CMK (cell line): ENCODE results near the gene NDOR1.

Experiments used
- DNase-seq: peaks from one replicate; pipeline ENCODE4 v3.0.0-alpha.2; 2010; ENCODE audit warnings: low read depth

Gene NDOR1

GRCh38 chr9:137167747-137168572 is 37.5 kb upstream of the NDOR1 start:
- DNase-seq = peak; percentile 75

- no peak for DNase-seq
Measured at GRCh38 chr9:137168573-137168903, 37.0 kb upstream of the NDOR1 start.

- no peak for DNase-seq
Measured at GRCh38 chr9:137168904-137169856, 36.3 kb upstream of the NDOR1 start.

GRCh38 chr9:137169896-137170358 is 35.6 kb upstream of the NDOR1 start, which contains the start of gene LRRC26:
TSS of gene LRRC26 (minus strand) at chr9:137170051. CDS start at chr9:137169943, 108 bp downstream.
- DNase-seq = no peak

GRCh38 chr9:137170486-137171148 is 34.9 kb upstream of the NDOR1 start:
- DNase-seq = no peak

GRCh38 chr9:137171149-137171900 is 34.2 kb upstream of the NDOR1 start:
- no peak for DNase-seq

GRCh38 chr9:137172901-137173795 is 32.4 kb upstream of the NDOR1 start:
- no peak for DNase-seq

- DNase-seq = no peak
Measured at GRCh38 chr9:137173796-137174664, 31.5 kb upstream of the NDOR1 start.

GRCh38 chr9:137174722-137175293 is 30.7 kb upstream of the NDOR1 start:
- no peak for DNase-seq

- no peak for DNase-seq
Measured at GRCh38 chr9:137175345-137175961, 30.0 kb upstream of the NDOR1 start.

- no peak for DNase-seq
Measured at GRCh38 chr9:137176302-137177182, 29.0 kb upstream of the NDOR1 start.

- no peak for DNase-seq
Measured at GRCh38 chr9:137178201-137178938, 27.1 kb upstream of the NDOR1 start.

- DNase-seq = no peak
Measured at GRCh38 chr9:137178939-137179630, 26.4 kb upstream of the NDOR1 start.

GRCh38 chr9:137179761-137180160 is 25.7 kb upstream of the NDOR1 start:
- DNase-seq = no peak

- no peak for DNase-seq
Measured at GRCh38 chr9:137180491-137180890, 25.0 kb upstream of the NDOR1 start.

GRCh38 chr9:137181680-137182079 is 23.8 kb upstream of the NDOR1 start:
- no peak for DNase-seq
